Ovary (tissue), 9 donors: ENCODE measurements around the gene GABBR2. TPM values are rescaled to one million over a fixed set of nuclear protein-coding genes. Genes with fewer than 3 reads are reported as not detected.

Experiments used
- DNase-seq, 5 donors: peaks; one replicate each; pipeline ENCODE4 v3.0.0-alpha.2; 2019 to 2020
- H3K27ac ChIP-seq, 2 donors: fragments of 200-600 bp; one replicate each; pipeline versions ENCODE4 v1.5.1 to v1.8.0; 2019 to 2022
- H3K27me3 ChIP-seq: fragments of 200-600 bp; one replicate; pipeline ENCODE4 v1.8.0; 2022
- H3K36me3 ChIP-seq: fragments of 200-600 bp; sonication (generic); one replicate; pipeline ENCODE4 v1.5.1; 2019
- H3K4me1 ChIP-seq: one replicate; pipeline ENCODE4 v1.8.1; 2013; ENCODE audit warnings: mild to moderate bottlenecking, moderate library complexity; ENCODE audit not compliant: insufficient read depth
- H3K4me3 ChIP-seq: fragments of 200-600 bp; sonication (generic); one replicate; pipeline ENCODE4 v1.5.1; 2017
- H3K9me3 ChIP-seq, 2 donors: fragments of 200-600 bp in 1 of 2; sonication (generic) in 1 of 2; one replicate each; pipeline versions ENCODE4 v1.5.1 to v1.8.1; 2013 to 2019; ENCODE audit warnings: mild to moderate bottlenecking in 1 of 2, moderate library complexity in 1 of 2
- EP300 ChIP-seq: sonication (generic); formaldehyde crosslinking; IDR thresholded peaks from one replicate; pipeline ENCODE4 v1.6.1; 2017; ENCODE audit warnings: antibody characterized with exemption
- POLR2A ChIP-seq: fragments of 450-650 bp; IDR thresholded peaks from one replicate; pipeline ENCODE4 v1.6.1; 2017; ENCODE audit warnings: antibody characterized with exemption, mild to moderate bottlenecking, moderate library complexity
- WGBS, 3 donors: extraction: QIAGEN DNeasy Blood & Tissue Kit in 1 of 3; methylation state at CpG; one replicate each; pipeline versions ENCODE4 v1.1.5 to v1.1.7; 2013 to 2017; 5-methylcytosine and 5-hydroxymethylcytosine counted together
- intact Hi-C, 4 donors: fragments of 100-400 bp; cut with DNase I; formaldehyde crosslinking; loops; one replicate each; pipeline versions ENCODE4 v1.11.0 to v1.15.1; 2022 to 2023
- polyA plus RNA-seq, 2 donors: library from polyadenylated mRNA; stranded (reverse); fragments of 200-250 nt in 1 of 2; fragments of 350-450 nt in 1 of 2; fragmentation: Illumina TruSeq in 1 of 2; extraction: RNeasy Lipid Tissue Mini Kit (QIAGEN cat#74804) in 1 of 2; gene quantifications; one replicate each; pipeline ENCODE4 v1.2.3, GENCODE V29; 2013 to 2014
- total RNA-seq, 7 donors: library from RNA; depleted of rRNA in 2 of 7; stranded (reverse); fragments of >200 nt in 2 of 7; fragmentation: NEBNext Ultra II Directional in 3 of 7; extraction: Animal tissue kit (Norgen Biotek cat#: 25700) in 3 of 7; gene quantifications; one replicate each; pipeline versions ENCODE4 v1.1.0 to v1.2.4, GENCODE V29; 2016 to 2023
- TF ChIP-seq, protein P1 (sequence below), 3 donors: fragments of 450-650 bp in 2 of 3; fragments of 200-600 bp in 1 of 3; IDR thresholded peaks; one replicate each; pipeline versions ENCODE4 v1.5.1 to v1.8.0; 2016 to 2022; ENCODE audit warnings: antibody characterized with exemption in 3 of 3, mild to moderate bottlenecking in 1 of 3
- donor health status: DM: no; HTN: no; CAD: no; lungs with moderate emphysema.
- donor health status: DM: no; HTN: no; CAD: no.
- donor health status: Bipolar disorder and iron deficiency.
- donor health status: DM: yes; HTN: yes; CAD: no.
- donor health status: DM: no; HTN: no; CAD: no.
- donor health status: DM: yes; HTN: yes; CAD: no.

GABBR2 gene
- total and polyA plus RNA-seq, 9 donors: 0.05 to 0.30 (median 0.22) TPM; not detected in 6

DNA sequence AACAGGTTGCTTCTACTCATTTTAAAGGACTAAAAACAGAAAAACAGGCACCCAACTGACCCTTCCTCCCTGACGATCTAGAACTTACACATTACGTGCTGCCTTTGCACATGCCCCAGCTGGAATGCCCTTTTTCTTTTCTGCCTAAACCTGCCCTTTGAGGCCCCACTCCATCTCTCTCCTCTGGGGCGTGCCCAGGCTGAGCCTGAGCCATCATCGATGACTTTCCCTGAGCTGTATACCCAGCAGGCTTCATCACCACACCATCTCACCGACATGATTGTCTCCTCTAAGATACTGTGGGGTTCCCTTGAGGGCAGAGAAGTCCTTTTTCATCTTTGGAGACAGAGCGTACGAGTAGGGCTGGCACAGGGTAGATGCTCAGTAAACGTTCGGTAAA lies 24.1 kb upstream of the GABBR2 start:
- Histone ChIP-seq H3K27ac (no peak overlapping the region), H3K9me3 (no peaks in the 10 kb centered on the region), H3K4me1 (no peaks in the 10 kb centered on the region), H3K27me3 (no peaks in the 10 kb centered on the region), H3K36me3 (no peaks in the 10 kb centered on the region), H3K4me3 (no peak overlapping the region)
- 81 to 90% (median 85%) methylated on average over 9 of the region's 9 CpGs for WGBS, 3 donors
- TF ChIP-seq, protein P1, sequence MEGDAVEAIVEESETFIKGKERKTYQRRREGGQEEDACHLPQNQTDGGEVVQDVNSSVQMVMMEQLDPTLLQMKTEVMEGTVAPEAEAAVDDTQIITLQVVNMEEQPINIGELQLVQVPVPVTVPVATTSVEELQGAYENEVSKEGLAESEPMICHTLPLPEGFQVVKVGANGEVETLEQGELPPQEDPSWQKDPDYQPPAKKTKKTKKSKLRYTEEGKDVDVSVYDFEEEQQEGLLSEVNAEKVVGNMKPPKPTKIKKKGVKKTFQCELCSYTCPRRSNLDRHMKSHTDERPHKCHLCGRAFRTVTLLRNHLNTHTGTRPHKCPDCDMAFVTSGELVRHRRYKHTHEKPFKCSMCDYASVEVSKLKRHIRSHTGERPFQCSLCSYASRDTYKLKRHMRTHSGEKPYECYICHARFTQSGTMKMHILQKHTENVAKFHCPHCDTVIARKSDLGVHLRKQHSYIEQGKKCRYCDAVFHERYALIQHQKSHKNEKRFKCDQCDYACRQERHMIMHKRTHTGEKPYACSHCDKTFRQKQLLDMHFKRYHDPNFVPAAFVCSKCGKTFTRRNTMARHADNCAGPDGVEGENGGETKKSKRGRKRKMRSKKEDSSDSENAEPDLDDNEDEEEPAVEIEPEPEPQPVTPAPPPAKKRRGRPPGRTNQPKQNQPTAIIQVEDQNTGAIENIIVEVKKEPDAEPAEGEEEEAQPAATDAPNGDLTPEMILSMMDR (IDR thresholded peaks at IDR 0.05): no peak
- no peak for TF ChIP-seq EP300
- TF ChIP-seq POLR2A: no peak
- no peak for DNase-seq
- intact Hi-C loops: no loop called here

DNA sequence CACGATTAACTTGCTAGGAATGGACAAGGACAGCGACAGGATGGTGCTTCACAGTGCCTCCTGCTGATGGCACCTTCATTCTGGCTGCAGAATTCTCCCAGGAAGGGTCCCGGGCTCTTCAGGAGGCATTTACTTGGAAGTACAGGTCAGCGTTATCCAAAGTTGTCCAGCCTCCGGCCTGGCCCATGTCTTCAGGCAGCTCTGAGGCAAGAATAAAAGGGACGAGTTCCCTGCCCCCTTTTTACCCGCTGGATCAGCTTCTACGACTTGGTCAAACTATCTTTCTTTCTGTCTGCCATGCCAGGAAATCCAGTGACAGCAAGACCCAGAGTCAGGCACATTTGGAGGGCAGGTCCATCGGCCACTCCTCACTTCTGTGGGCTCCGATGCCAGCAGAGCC lies 23.4 kb upstream of the GABBR2 start:
- 73 to 81% (median 74%) methylated on average over 10 of the region's 10 CpGs for WGBS, 3 donors
- no peak overlapping the region for H3K4me3 ChIP-seq
- no peak for DNase-seq
- no peaks in the 10 kb centered on the region for H3K4me1 ChIP-seq
- intact Hi-C loops: no loop called here
- no peaks in the 10 kb centered on the region for H3K36me3 ChIP-seq
- H3K9me3 ChIP-seq: no peaks in the 10 kb centered on the region
- H3K27ac ChIP-seq: no peak overlapping the region
- no peaks in the 10 kb centered on the region for H3K27me3 ChIP-seq
- TF ChIP-seq, protein P1 (IDR thresholded peaks at IDR 0.05): no peak

DNA sequence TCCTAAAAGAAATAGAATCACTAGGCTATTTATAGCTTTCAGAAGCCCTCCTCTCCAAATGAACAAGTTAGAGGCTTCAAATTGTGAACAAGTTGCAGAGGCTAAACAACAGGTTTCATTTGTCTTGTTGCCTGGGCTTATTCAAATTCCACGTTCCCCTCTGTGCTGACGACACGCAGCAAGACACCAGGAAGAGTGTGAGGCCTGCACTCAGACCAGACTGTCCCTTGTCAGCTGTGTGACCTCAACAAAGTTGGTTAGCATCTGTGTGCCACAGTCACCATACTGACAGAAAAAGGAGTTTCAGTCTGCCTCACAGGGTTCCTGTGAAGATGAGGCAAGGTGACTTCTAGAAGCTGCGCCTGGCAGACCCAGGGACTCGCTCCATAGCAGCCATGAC lies 22.1 kb upstream of the GABBR2 start:
- Histone ChIP-seq H3K4me3 (no peak overlapping the region), H3K27ac (no peak overlapping the region), H3K36me3 (no peaks in the 10 kb centered on the region), H3K9me3 (no peaks in the 10 kb centered on the region), H3K27me3 (no peaks in the 10 kb centered on the region), H3K4me1 (no peaks in the 10 kb centered on the region)
- 70 to 74% (median 72%) methylated on average over 5 of the region's 5 CpGs for WGBS, 3 donors
- DNase-seq: no peak
- intact Hi-C loops: no loop called here
- no peak for TF ChIP-seq EP300
- no peak for TF ChIP-seq POLR2A
- TF ChIP-seq, protein P1 (IDR thresholded peaks at IDR 0.05): no peak

DNA sequence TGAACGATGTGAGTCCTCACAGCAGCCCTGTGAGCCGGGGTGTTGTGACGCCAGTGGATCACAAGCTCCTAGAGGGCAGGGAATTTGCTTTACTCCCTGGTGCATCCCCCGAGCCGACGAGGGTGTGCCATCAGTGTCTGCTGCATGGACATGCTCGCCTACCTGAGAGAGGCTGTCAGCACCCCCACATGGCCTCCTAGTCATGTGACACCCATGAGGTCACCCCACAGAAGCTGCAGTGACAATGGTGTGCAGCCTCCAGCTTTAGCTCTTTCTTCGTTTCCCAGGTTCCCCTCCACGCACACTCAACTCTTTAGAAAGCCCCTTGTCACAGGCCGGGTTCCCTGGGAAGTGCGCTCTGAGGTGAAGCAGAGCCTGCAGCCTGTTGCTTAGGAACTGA lies 19.8 kb upstream of the GABBR2 start:
- 80 to 90% (median 84%) methylated on average over 10 to 11 of the region's 11 CpGs for WGBS, 3 donors
- H3K4me1 ChIP-seq: no peaks in the 10 kb centered on the region
- DNase-seq: no peak
- H3K9me3 ChIP-seq: no peaks in the 10 kb centered on the region
- H3K27ac ChIP-seq: no peak overlapping the region
- TF ChIP-seq POLR2A: no peak
- TF ChIP-seq, protein P1 (IDR thresholded peaks at IDR 0.05): no peak
- no peak for TF ChIP-seq EP300
- H3K27me3 ChIP-seq: no peaks in the 10 kb centered on the region
- no peaks in the 10 kb centered on the region for H3K36me3 ChIP-seq
- intact Hi-C loops: no loop called here
- no peak overlapping the region for H3K4me3 ChIP-seq

DNA sequence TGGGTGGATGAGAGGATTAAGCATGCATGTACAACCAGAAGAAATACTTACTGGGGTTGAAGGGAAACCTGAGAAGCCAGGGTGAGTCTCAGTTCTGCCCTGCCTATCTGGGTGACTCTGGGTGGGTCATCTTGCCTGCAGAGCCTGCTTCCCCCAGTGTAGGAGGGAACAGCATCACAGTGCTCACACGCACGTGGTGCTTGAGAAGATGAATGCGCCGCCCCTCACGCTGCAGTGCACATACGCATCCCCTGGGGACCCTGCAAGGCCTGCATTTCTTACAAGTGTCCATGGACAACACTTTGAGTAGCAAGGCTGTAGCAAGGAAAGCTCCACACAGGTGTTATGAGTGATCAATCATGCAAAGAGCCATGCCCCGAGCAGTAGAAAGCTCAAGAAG lies 18.7 kb upstream of the GABBR2 start:
- 47 to 58% (median 51%) methylated on average over 7 of the region's 7 CpGs for WGBS, 3 donors
- TF ChIP-seq POLR2A (no peak), EP300 (no peak)
- TF ChIP-seq, protein P1 (IDR thresholded peaks at IDR 0.05): no peak
- H3K27ac ChIP-seq: no peak overlapping the region
- no peaks in the 10 kb centered on the region for H3K36me3 ChIP-seq
- no peak for DNase-seq
- H3K27me3 ChIP-seq: no peaks in the 10 kb centered on the region
- intact Hi-C loops: no loop called here
- no peak overlapping the region for H3K4me3 ChIP-seq
- no peaks in the 10 kb centered on the region for H3K4me1 ChIP-seq
- no peaks in the 10 kb centered on the region for H3K9me3 ChIP-seq
